GM12878 (cell line): ENCODE data around the gene WNT3A. TPM values are rescaled to one million over a fixed set of nuclear protein-coding genes. Genes with fewer than 3 reads are reported as not detected.

Source experiments
- ATAC-seq: fragments of 200-7000 bp; cut with Tn5 transposase; 3 replicates; pipeline ENCODE4 v1.9.1; 2020; ENCODE audit warnings: mild to moderate bottlenecking, moderate library complexity
- BruUV-seq: library from RNA; stranded (reverse); fragments of 400-500 nt; replicated peaks from 2 replicates; lab custom pipeline; 2021; lab: Mats Ljungman, UMichigan
- CTCF ChIA-PET: fragments of 300-600 bp; sonication (Branson Sonifier 250); formaldehyde crosslinking; extraction: SDS; loops from one replicate; lab custom pipeline; 2021; ENCODE audit warnings: inconsistent platforms; lab: Yijun Ruan, JAX
- POLR2A ChIA-PET: fragments of 350-600 bp; formaldehyde crosslinking; extraction: SDS; loops from one replicate; lab custom pipeline; 2021; ENCODE audit warnings: inconsistent platforms; lab: Charles Lee
- RAD21 ChIA-PET: fragments of 300-600 bp; sonication (Branson Sonifier 250); formaldehyde crosslinking; loops from one replicate; lab custom pipeline; 2023; ENCODE audit warnings: antibody characterized with exemption; ENCODE audit not compliant: unreplicated experiment; lab: Charles Lee
- SMC1A ChIA-PET: fragments of 300-600 bp; sonication (Branson Sonifier 250); formaldehyde crosslinking; loops from one replicate; lab custom pipeline; 2023; ENCODE audit not compliant: unreplicated experiment, uncharacterized antibody; lab: Charles Lee
- DNase-seq: peaks from one replicate; pipeline ENCODE4 v3.0.0-alpha.2; 2011; ENCODE audit warnings: low read depth, low spot score
- FAIRE-seq: peaks from 3 replicates; lab custom pipeline; 2011; peaks lifted over from hg19 to GRCh38; lab: Jason Lieb, UNC
- H2AFZ ChIP-seq: 2 replicates; pipeline ENCODE4 v1.6.0; 2011; ENCODE audit warnings: low read depth, low read length, control low read depth; ENCODE audit not compliant: control insufficient read depth
- H3K27ac ChIP-seq: 2 replicates; pipeline ENCODE4 v1.5.1; 2011; ENCODE audit warnings: control low read depth; ENCODE audit not compliant: control insufficient read depth, insufficient read depth
- H3K27me3 ChIP-seq, 2 experiments: replicated peaks in 1 of 2; 2 replicates each; pipeline versions ENCODE4 v1.6.0 to v1.6.1; 2011; ENCODE audit warnings: low read length in 1 of 2; ENCODE audit not compliant: control insufficient read depth in 2 of 2, insufficient read depth in 2 of 2
- H3K36me3 ChIP-seq, 2 experiments: 2 replicates each; pipeline ENCODE4 v1.5.1; 2011; ENCODE audit warnings: low read length in 1 of 2; ENCODE audit not compliant: control insufficient read depth in 2 of 2, insufficient read depth in 2 of 2
- H3K4me1 ChIP-seq: 2 replicates; pipeline ENCODE4 v1.6.1; 2011; ENCODE audit warnings: mild to moderate bottlenecking, low read length, moderate library complexity, mixed read lengths; ENCODE audit not compliant: control insufficient read depth, insufficient read depth
- H3K4me2 ChIP-seq: 2 replicates; pipeline ENCODE4 v1.6.0; 2011; ENCODE audit warnings: control low read depth; ENCODE audit not compliant: control insufficient read depth, insufficient read depth
- H3K4me3 ChIP-seq: fragments of 200-600 bp; sonication (generic); 2 replicates; pipeline ENCODE4 v1.5.1; 2016
- H3K79me2 ChIP-seq: 2 replicates; pipeline ENCODE4 v1.6.0; 2011; ENCODE audit warnings: low read length; ENCODE audit not compliant: control insufficient read depth, insufficient read depth
- H3K9ac ChIP-seq: 2 replicates; pipeline ENCODE4 v1.8.0; 2011; ENCODE audit warnings: low read length, control low read depth, mixed read lengths; ENCODE audit not compliant: control insufficient read depth, insufficient read depth
- H3K9me3 ChIP-seq: replicated peaks from 3 replicates; pipeline ENCODE4 v1.5.1; 2011; ENCODE audit warnings: mild to moderate bottlenecking, low read length; ENCODE audit not compliant: control insufficient read depth, insufficient read depth
- H4K20me1 ChIP-seq: 2 replicates; pipeline ENCODE4 v1.6.0; 2011; ENCODE audit not compliant: control insufficient read depth, insufficient read depth
- DPF2 ChIP-seq: fragments of 450-650 bp; IDR thresholded peaks from 2 replicates; pipeline ENCODE4 v1.6.1; 2017; ENCODE audit warnings: mild to moderate bottlenecking
- GABPA ChIP-seq: IDR thresholded peaks from 2 replicates; pipeline ENCODE4 v1.6.1; 2014; ENCODE audit warnings: antibody characterized with exemption, low read depth, mild to moderate bottlenecking, inconsistent platforms
- IKZF2 ChIP-seq, 2 experiments: fragments of 450-650 bp; IDR thresholded peaks; 2 replicates each; pipeline ENCODE4 v1.6.1; 2017; ENCODE audit warnings: mild to moderate bottlenecking in 2 of 2, moderate library complexity in 2 of 2
- MTA3 ChIP-seq: IDR thresholded peaks from 2 replicates; pipeline ENCODE4 v1.6.1; 2012; ENCODE audit warnings: low read length, inconsistent platforms, borderline replicate concordance
- RB1 ChIP-seq: fragments of 450-650 bp; formaldehyde crosslinking; IDR thresholded peaks from 2 replicates; pipeline ENCODE4 v1.6.1; 2017; ENCODE audit warnings: mild to moderate bottlenecking, borderline replicate concordance
- RFX5 ChIP-seq: IDR thresholded peaks from 2 replicates; pipeline ENCODE4 v1.6.1; 2011; ENCODE audit warnings: low read depth, low read length, improper control_type of control experiment
- SMC3 ChIP-seq: IDR thresholded peaks from 2 replicates; pipeline ENCODE4 v1.6.1; 2011; ENCODE audit warnings: low read length, improper control_type of control experiment, borderline replicate concordance
- YY1 ChIP-seq: IDR thresholded peaks from 2 replicates; pipeline ENCODE4 v1.6.1; 2011; ENCODE audit warnings: low read depth, mild to moderate bottlenecking, low read length
- WGBS: methylation state at CpG from one replicate; pipeline ENCODE4 v1.1.6; 2016; ENCODE audit warnings: low lambda C conversion rate; ENCODE audit not compliant: insufficient replicate concordance, insufficient coverage; ENCODE audit errors: missing lambda C conversion rate; 5-methylcytosine and 5-hydroxymethylcytosine counted together
- in situ Hi-C: fragments of 300-500 bp; cut with MboI; formaldehyde crosslinking; loops from 9 replicates; pipeline ENCODE4 v1.14.3; 2018; ENCODE audit warnings: mixed read lengths
- intact Hi-C: fragments of 100-400 bp; cut with micrococcal nuclease; formaldehyde crosslinking; loops from one replicate; pipeline ENCODE4 v1.14.2; 2022; ENCODE audit not compliant: unreplicated experiment
- polyA plus RNA-seq, 11 experiments: library from polyadenylated mRNA; depleted of rRNA in 4 of 11; unstranded in 6 of 11; stranded (reverse) in 5 of 11; fragments of >200 nt; fragmentation: Nextera tagmentation in 4 of 11; fragmentation: Illumina TruSeq in 1 of 11; extraction: Ambion mirVana in 4 of 11; extraction: Trizol in 1 of 11; gene quantifications; 1 replicate in 1 of 11; 2 replicates in 10 of 11; pipeline versions ENCODE4 v1.2.1 to v1.2.3, GENCODE V29; 2011 to 2016; ENCODE audit warnings: inconsistent platforms in 2 of 11, missing spikeins in 2 of 11, low read depth in 1 of 11
- total RNA-seq, 4 experiments: library from RNA; depleted of rRNA in 3 of 4; stranded (reverse); fragments of >200 nt in 3 of 4; fragmentation: Illumina TruSeq in 1 of 4; extraction: Trizol in 1 of 4; gene quantifications; 2 replicates each; pipeline versions ENCODE4 v1.2.1 to v1.2.3, GENCODE V29; 2013 to 2021
- TF ChIP-seq, protein P1 (sequence below): IDR thresholded peaks from 2 replicates; pipeline ENCODE4 v1.6.1; 2012; ENCODE audit warnings: low read depth, low read length, improper control_type of control experiment
- TF ChIP-seq, protein P2 (sequence below): IDR thresholded peaks from 2 replicates; pipeline ENCODE4 v1.6.1; 2012; ENCODE audit warnings: improper control_type of control experiment, low read depth, low read length; ENCODE audit not compliant: insufficient replicate concordance
- TF ChIP-seq, protein P3 (sequence below): fragments of 450-650 bp; formaldehyde crosslinking; IDR thresholded peaks from 2 replicates; pipeline ENCODE4 v1.5.0; 2022; ENCODE audit warnings: mild to moderate bottlenecking, missing genetic modification characterization

Gene WNT3A
- total and polyA plus RNA-seq, 10 of the 15 experiments (the other 5 are each of a cell fraction or from before 2014, with no cell fraction given): 0.16 TPM; not detected in 9

DNA sequence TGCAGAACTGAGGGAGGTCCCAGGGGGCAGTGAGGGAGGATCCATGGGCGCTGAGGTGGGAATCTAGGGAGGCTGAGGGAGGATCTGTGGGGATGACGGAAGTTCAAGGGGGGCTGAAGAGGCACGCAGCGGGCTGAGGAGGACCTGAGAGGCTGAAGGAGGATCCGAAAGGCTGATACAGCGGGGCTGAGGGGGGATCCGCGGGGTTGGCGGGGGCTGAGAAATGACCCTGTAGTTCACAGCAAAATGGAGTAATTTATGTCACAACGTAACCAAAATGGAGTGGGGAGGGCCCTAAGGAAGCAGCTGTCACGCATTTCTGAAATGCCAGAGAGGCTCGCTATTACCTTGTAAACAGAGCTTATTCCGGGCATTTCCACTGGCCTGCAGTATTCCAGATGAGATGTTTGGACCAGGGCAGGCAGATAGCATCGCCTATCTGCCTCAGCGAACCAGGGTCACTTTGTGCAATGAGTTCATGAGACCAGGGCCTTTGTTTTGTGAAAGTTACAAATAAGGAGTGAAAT lies 103.2 kb downstream of the WNT3A start:
- intact Hi-C loops: loop anchor here (2.0 kb wide), 1 partner anchor 31 kb away; the partner anchor contains the start of gene GUK1
- Histone ChIP-seq H3K27me3 (no peaks in the 10 kb centered on the region), H3K9ac (peak overlapping the region; percentile 73), H3K27ac (peak overlapping the region; percentile 73), H3K4me3 (peak overlapping the region; percentile 93), H3K9me3 (no peaks in the 10 kb centered on the region), H4K20me1 (no peaks in the 10 kb centered on the region), H3K4me1 (peaks cover 7% of the 10 kb centered on the region), H2AFZ (peak overlapping the region; percentile 96), H3K79me2 (peaks cover 13% of the 10 kb centered on the region), H3K4me2 (peak overlapping the region; percentile 96), H3K36me3 (peaks cover 4 to 5% of the 10 kb centered on the region in 2 experiments; a peak in 3 of 4 replicates)
- ATAC-seq: no peak
- in situ Hi-C loops: no loop called here
- WGBS: 39% methylated on average over 10 of the region's 15 CpGs
- ChIA-PET POLR2A (interaction anchor here (0.6 to 2.1 kb wide), 7 partner anchors 11 to 689 kb away, joined by 3 to 7 read pairs (median 4); partner anchors contain the start of genes ARF1 and IBA57), RAD21 (interaction anchor here (0.7 to 1.2 kb wide), 2 partner anchors 21 to 56 kb away, joined by 3 read pairs; no protein-coding TSS in a partner anchor), SMC1A (interaction anchor here (0.7 to 1.5 kb wide), 2 partner anchors 13 to 21 kb away, joined by 3 to 4 read pairs; no protein-coding TSS in a partner anchor), CTCF (interaction anchor here (0.7 to 2.2 kb wide), 6 partner anchors 13 to 111 kb away, joined by 3 to 8 read pairs (median 5); partner anchors contain the start of gene IBA57)
- no peak for DNase-seq
- BruUV-seq: no TSS peak
- TF ChIP-seq DPF2 (no peak), SMC3 (no peak), RB1 (no peak), GABPA (no peak), IKZF2 (IDR thresholded peaks at IDR 0.05) (no peak), MTA3 (peak; percentile 49; the same call in 1 of the 2 replicates), RFX5 (no peak), YY1 (peak; percentile 67; the same call in 1 of the 2 replicates)
- TF ChIP-seq, protein P1, sequence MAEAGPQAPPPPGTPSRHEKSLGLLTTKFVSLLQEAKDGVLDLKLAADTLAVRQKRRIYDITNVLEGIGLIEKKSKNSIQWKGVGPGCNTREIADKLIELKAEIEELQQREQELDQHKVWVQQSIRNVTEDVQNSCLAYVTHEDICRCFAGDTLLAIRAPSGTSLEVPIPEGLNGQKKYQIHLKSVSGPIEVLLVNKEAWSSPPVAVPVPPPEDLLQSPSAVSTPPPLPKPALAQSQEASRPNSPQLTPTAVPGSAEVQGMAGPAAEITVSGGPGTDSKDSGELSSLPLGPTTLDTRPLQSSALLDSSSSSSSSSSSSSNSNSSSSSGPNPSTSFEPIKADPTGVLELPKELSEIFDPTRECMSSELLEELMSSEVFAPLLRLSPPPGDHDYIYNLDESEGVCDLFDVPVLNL: no peak
- TF ChIP-seq, protein P2, sequence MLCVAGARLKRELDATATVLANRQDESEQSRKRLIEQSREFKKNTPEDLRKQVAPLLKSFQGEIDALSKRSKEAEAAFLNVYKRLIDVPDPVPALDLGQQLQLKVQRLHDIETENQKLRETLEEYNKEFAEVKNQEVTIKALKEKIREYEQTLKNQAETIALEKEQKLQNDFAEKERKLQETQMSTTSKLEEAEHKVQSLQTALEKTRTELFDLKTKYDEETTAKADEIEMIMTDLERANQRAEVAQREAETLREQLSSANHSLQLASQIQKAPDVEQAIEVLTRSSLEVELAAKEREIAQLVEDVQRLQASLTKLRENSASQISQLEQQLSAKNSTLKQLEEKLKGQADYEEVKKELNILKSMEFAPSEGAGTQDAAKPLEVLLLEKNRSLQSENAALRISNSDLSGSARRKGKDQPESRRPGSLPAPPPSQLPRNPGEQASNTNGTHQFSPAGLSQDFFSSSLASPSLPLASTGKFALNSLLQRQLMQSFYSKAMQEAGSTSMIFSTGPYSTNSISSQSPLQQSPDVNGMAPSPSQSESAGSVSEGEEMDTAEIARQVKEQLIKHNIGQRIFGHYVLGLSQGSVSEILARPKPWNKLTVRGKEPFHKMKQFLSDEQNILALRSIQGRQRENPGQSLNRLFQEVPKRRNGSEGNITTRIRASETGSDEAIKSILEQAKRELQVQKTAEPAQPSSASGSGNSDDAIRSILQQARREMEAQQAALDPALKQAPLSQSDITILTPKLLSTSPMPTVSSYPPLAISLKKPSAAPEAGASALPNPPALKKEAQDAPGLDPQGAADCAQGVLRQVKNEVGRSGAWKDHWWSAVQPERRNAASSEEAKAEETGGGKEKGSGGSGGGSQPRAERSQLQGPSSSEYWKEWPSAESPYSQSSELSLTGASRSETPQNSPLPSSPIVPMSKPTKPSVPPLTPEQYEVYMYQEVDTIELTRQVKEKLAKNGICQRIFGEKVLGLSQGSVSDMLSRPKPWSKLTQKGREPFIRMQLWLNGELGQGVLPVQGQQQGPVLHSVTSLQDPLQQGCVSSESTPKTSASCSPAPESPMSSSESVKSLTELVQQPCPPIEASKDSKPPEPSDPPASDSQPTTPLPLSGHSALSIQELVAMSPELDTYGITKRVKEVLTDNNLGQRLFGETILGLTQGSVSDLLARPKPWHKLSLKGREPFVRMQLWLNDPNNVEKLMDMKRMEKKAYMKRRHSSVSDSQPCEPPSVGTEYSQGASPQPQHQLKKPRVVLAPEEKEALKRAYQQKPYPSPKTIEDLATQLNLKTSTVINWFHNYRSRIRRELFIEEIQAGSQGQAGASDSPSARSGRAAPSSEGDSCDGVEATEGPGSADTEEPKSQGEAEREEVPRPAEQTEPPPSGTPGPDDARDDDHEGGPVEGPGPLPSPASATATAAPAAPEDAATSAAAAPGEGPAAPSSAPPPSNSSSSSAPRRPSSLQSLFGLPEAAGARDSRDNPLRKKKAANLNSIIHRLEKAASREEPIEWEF: no peak
- TF ChIP-seq, protein P3, sequence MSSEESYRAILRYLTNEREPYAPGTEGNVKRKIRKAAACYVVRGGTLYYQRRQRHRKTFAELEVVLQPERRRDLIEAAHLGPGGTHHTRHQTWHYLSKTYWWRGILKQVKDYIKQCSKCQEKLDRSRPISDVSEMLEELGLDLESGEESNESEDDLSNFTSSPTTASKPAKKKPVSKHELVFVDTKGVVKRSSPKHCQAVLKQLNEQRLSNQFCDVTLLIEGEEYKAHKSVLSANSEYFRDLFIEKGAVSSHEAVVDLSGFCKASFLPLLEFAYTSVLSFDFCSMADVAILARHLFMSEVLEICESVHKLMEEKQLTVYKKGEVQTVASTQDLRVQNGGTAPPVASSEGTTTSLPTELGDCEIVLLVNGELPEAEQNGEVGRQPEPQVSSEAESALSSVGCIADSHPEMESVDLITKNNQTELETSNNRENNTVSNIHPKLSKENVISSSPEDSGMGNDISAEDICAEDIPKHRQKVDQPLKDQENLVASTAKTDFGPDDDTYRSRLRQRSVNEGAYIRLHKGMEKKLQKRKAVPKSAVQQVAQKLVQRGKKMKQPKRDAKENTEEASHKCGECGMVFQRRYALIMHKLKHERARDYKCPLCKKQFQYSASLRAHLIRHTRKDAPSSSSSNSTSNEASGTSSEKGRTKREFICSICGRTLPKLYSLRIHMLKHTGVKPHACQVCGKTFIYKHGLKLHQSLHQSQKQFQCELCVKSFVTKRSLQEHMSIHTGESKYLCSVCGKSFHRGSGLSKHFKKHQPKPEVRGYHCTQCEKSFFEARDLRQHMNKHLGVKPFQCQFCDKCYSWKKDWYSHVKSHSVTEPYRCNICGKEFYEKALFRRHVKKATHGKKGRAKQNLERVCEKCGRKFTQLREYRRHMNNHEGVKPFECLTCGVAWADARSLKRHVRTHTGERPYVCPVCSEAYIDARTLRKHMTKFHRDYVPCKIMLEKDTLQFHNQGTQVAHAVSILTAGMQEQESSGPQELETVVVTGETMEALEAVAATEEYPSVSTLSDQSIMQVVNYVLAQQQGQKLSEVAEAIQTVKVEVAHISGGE (CRISPR knock-in tag): no peak
- no peak for FAIRE-seq
